Sigmoid colon (tissue), 7 donors: ENCODE results near the gene INO80E. TPM values are rescaled to one million over a fixed set of nuclear protein-coding genes. Genes with fewer than 3 reads are reported as not detected.
A peak's percentile ranks its signal among the peaks of the same experiment; 100 is the strongest.

Source experiments
- DNase-seq: peaks from one replicate; pipeline ENCODE4 v3.0.0-alpha.2; 2019
- H3K27ac ChIP-seq, 4 donors: fragments of 200-600 bp; sonication (generic); one replicate each; pipeline ENCODE4 v1.5.1; 2016 to 2019; ENCODE audit warnings: mild to moderate bottlenecking in 1 of 4
- H3K27me3 ChIP-seq, 3 donors: fragments of 200-600 bp; sonication (generic); one replicate each; pipeline ENCODE4 v1.5.1; 2019; ENCODE audit warnings: mild to moderate bottlenecking in 1 of 3
- H3K36me3 ChIP-seq, 4 donors: fragments of 200-600 bp; sonication (generic); one replicate each; pipeline ENCODE4 v1.5.1; 2016 to 2019
- H3K4me1 ChIP-seq, 4 donors: fragments of 200-600 bp; sonication (generic); one replicate each; pipeline ENCODE4 v1.5.1; 2017 to 2019
- H3K4me3 ChIP-seq, 4 donors: fragments of 200-600 bp; sonication (generic); one replicate each; pipeline ENCODE4 v1.5.1; 2017 to 2019; ENCODE audit warnings: mild to moderate bottlenecking in 2 of 4, moderate library complexity in 1 of 4
- H3K9me3 ChIP-seq, 4 donors: fragments of 200-600 bp in 3 of 4; sonication (generic) in 3 of 4; one replicate each; pipeline versions ENCODE4 v1.5.1 to v1.6.1; 2013 to 2019
- CTCF ChIP-seq, 4 experiments: fragments of 450-650 bp in 3 of 4; fragments of 200-600 bp in 1 of 4; IDR thresholded peaks; one replicate each; pipeline ENCODE4 v1.5.1; 2016 to 2019; ENCODE audit warnings: antibody characterized with exemption in 4 of 4, mild to moderate bottlenecking in 3 of 4, moderate library complexity in 2 of 4
- EP300 ChIP-seq, 4 donors: sonication (generic); formaldehyde crosslinking; IDR thresholded peaks; one replicate each; pipeline ENCODE4 v1.6.1; 2017; ENCODE audit warnings: antibody characterized with exemption in 4 of 4
- POLR2A ChIP-seq, 2 donors: fragments of 450-650 bp; IDR thresholded peaks; one replicate each; pipeline ENCODE4 v1.6.1; 2016; ENCODE audit warnings: antibody characterized with exemption in 2 of 2, mild to moderate bottlenecking in 2 of 2, moderate library complexity in 2 of 2
- POLR2AphosphoS5 ChIP-seq, 4 donors: sonication (generic); formaldehyde crosslinking; IDR thresholded peaks; one replicate each; pipeline ENCODE4 v1.6.1; 2017; ENCODE audit warnings: antibody characterized with exemption in 4 of 4
- WGBS, 2 donors: extraction: QIAGEN DNeasy Blood & Tissue Kit; methylation state at CpG; one replicate each; pipeline ENCODE4 v1.1.7; 2013; 5-methylcytosine and 5-hydroxymethylcytosine counted together
- intact Hi-C: fragments of 100-400 bp; cut with DNase I; formaldehyde crosslinking; loops from one replicate; pipeline ENCODE4 v1.15.1; 2023
- polyA plus RNA-seq, 3 donors: library from polyadenylated mRNA; stranded (reverse); fragments of 200-250 nt; gene quantifications; one replicate each; pipeline ENCODE4 v1.2.3, GENCODE V29; 2013
- total RNA-seq, 4 donors: library from RNA; depleted of rRNA; stranded (reverse); fragments of >200 nt; gene quantifications; one replicate each; pipeline ENCODE4 v1.1.0, GENCODE V29; 2016
- donor health status: healthy with polysubstance abuse.
- donor health status: Bipolar disorder and iron deficiency.
- donor health status: healthy.

The INO80E gene
- total and polyA plus RNA-seq, 7 donors, result 49.2 to 174 (median 59.8) TPM

GRCh38 chr16:29972500-29972899, 23.5 kb upstream of the INO80E start:
- H3K27ac ChIP-seq, result peak overlapping the region in 1 of 4 donors; percentile 91
- TF ChIP-seq POLR2AphosphoS5 (IDR thresholded peaks at IDR 0.05), result no peak
- TF ChIP-seq EP300 (IDR thresholded peaks at IDR 0.05), result no peak
- TF ChIP-seq POLR2A (IDR thresholded peaks at IDR 0.05), result no peak
- TF ChIP-seq CTCF (IDR thresholded peaks at IDR 0.05), result no peak
- H3K4me3 ChIP-seq, result no peak overlapping the region
- H3K9me3 ChIP-seq, result no peaks in the 10 kb centered on the region
- intact Hi-C loops, result loop anchor here (5.0 kb wide), 1 partner anchor 155 kb away; the partner anchor contains the start of gene PAGR1
- no peak for DNase-seq
- peaks cover 0 to 34% (median 31%) of the 10 kb centered on the region in 4 donors for H3K4me1 ChIP-seq
- WGBS, 2 donors, result 91 to 93% methylated on average over 1 of the region's 1 CpG
- no peaks in the 10 kb centered on the region for H3K27me3 ChIP-seq
- peaks cover 10 to 40% (median 12%) of the 10 kb centered on the region in 4 donors for H3K36me3 ChIP-seq

DNA sequence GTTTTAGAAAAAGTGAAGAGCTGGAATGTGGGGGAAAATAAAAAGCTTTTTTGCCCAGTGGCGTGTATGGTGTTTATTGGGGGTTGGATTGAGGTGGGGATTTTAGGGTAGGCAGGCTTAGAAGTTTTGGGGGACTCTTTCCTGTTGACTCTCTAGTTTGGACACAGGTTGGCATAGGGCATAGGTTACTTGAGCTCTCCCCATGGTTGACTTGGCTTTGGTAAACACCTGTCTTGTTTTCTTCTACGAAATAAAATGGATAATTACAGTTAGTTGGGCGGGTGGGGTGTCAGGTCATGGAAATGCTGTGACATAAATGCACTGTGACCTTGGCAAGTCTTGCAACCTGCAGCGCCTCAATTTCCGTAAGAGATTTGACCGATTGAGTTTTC, 23.1 kb upstream of the INO80E start:
- intact Hi-C loops, result loop anchor here (1.0 to 5.0 kb wide), 2 partner anchors 22 to 156 kb away; partner anchors contain the start of genes HIRIP3 and PAGR1
- peak overlapping the region; percentile 91 to 93 (median 92) for H3K27ac ChIP-seq
- DNase-seq, result no peak
- H3K4me1 ChIP-seq, result peaks cover 0 to 34% (median 31%) of the 10 kb centered on the region in 4 donors
- H3K9me3 ChIP-seq, result no peaks in the 10 kb centered on the region
- peak overlapping the region in 2 of 4 donors; percentile 82 to 86 for H3K4me3 ChIP-seq
- WGBS, 2 donors, result 72 to 75% methylated on average over 6 of the region's 6 CpGs
- peaks cover 10 to 41% (median 13%) of the 10 kb centered on the region in 4 donors for H3K36me3 ChIP-seq
- TF ChIP-seq EP300 (IDR thresholded peaks at IDR 0.05) (no peak), POLR2A (IDR thresholded peaks at IDR 0.05) (no peak)
- no peaks in the 10 kb centered on the region for H3K27me3 ChIP-seq

GRCh38 chr16:29973384-29974246, 22.4 kb upstream of the INO80E start, which contains the start of gene TAOK2:
TAOK2 (plus strand) TSS chr16:29973868; CDS start chr16:29977773, 3,905 bp downstream.
- Histone ChIP-seq H3K27ac (peak within 1 kb of the TSS; percentile 91 to 93 (median 92)), H3K9me3 (no peaks in the 10 kb centered on the region), H3K36me3 (peaks cover 12 to 41% (median 14%) of the 10 kb centered on the region in 4 donors), H3K27me3 (no peaks in the 10 kb centered on the region), H3K4me3 (peak within 1 kb of the TSS; percentile 81 to 86 (median 84)), H3K4me1 (peaks cover 0 to 34% (median 31%) of the 10 kb centered on the region in 4 donors)
- TF ChIP-seq EP300 (IDR thresholded peaks at IDR 0.05), result no peak
- peak; percentile 87 for TF ChIP-seq POLR2A (IDR thresholded peaks at IDR 0.05)
- TF ChIP-seq POLR2AphosphoS5 (IDR thresholded peaks at IDR 0.05), result peak; percentile 90 to 96 (median 94)
- no peak for TF ChIP-seq CTCF (IDR thresholded peaks at IDR 0.05)
- intact Hi-C loops, result loop anchor here (1.0 to 5.0 kb wide), 2 partner anchors 22 to 156 kb away; partner anchors contain the start of genes HIRIP3 and PAGR1
- peak; percentile 100 for DNase-seq
- WGBS, 2 donors, result 4 to 6% methylated on average over 75 of the region's 75 CpGs

DNA sequence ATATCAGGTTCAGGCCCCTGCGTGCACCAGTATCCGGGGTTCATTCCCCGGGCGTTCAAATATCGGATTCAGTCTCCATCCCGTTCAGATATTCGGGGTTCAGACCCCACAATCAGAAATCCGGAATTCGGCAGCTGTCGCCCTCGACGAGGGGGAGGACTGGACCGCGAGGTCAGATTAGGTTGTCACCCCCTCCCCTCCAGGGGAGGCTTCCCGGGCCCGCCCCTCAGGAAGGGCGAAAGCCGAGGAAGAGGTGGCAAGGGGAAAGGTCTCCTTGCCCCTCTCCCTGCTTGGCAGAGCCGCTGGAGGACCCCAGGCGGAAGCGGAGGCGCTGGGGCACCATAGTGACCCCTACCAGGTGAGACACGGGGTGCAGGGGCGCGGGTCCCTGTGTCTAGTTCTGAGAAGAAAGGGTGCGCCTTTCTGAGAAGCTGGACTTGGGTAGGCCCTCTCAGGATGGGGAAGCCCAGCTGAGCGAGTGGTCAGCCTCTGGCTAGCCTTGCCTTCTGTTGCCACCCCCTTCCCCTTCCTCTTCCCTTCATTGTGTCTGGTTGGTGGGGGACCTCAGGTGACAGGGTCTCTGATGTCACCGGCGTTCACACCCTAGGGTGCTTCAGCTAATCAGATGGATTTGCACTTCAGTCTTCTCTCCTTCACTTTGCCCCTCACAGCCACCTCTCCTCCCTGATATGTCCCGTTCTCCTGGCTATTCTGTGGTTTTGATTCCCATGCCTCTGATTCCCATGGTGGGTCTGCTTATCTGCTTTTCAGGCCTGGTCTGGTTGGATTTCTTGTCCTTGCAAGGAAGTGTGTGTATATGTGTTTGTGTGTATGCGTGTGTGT, 21.5 kb upstream of the INO80E start:
- no peaks in the 10 kb centered on the region for H3K9me3 ChIP-seq
- intact Hi-C loops, result loop anchor here (5.0 kb wide), 1 partner anchor 157 kb away; the partner anchor contains the start of gene PAGR1
- 2 to 3% methylated on average over 31 of the region's 31 CpGs for WGBS, 2 donors
- no peak for DNase-seq
- peaks cover 0 to 34% (median 31%) of the 10 kb centered on the region in 4 donors for H3K4me1 ChIP-seq
- peaks cover 16 to 41% (median 20%) of the 10 kb centered on the region in 4 donors for H3K36me3 ChIP-seq
- H3K27ac ChIP-seq, result peak overlapping the region; percentile 91 to 93 (median 92)
- H3K4me3 ChIP-seq, result peak overlapping the region; percentile 81 to 86 (median 84)
- TF ChIP-seq CTCF (IDR thresholded peaks at IDR 0.05) (no peak), POLR2AphosphoS5 (IDR thresholded peaks at IDR 0.05) (peak; percentile 13 to 50 (median 31)), POLR2A (IDR thresholded peaks at IDR 0.05) (no peak)
- H3K27me3 ChIP-seq, result no peaks in the 10 kb centered on the region
